Karpas-422 (cell line): ENCODE data around the gene ASGR1. TPM values are rescaled to one million over a fixed set of nuclear protein-coding genes. Genes with fewer than 3 reads are reported as not detected.
"Not testable (repeated sequence)": the region's sequence is repeated elsewhere in the genome, so short reads cannot be mapped to it uniquely, and the experiment has no call there.

Experiments used
- DNase-seq: peaks from one replicate; pipeline ENCODE4 v3.0.0-alpha.2; 2015
- H2AFZ ChIP-seq: fragments of 200-600 bp; sonication (generic); 2 replicates; pipeline ENCODE4 v1.6.1; 2014; ENCODE audit warnings: antibody characterized with exemption, low read length, mixed read lengths
- H3K27ac ChIP-seq: fragments of 200-600 bp; sonication (generic); 2 replicates; pipeline ENCODE4 v1.5.1; 2014; ENCODE audit warnings: mild to moderate bottlenecking, low read length, moderate library complexity
- H3K27me3 ChIP-seq: fragments of 200-600 bp; sonication (generic); 2 replicates; pipeline ENCODE4 v1.6.1; 2014; ENCODE audit warnings: low read length, mixed read lengths
- H3K36me3 ChIP-seq: fragments of 200-600 bp; sonication (generic); 2 replicates; pipeline ENCODE4 v1.6.1; 2014; ENCODE audit warnings: low read length, mixed read lengths; ENCODE audit not compliant: insufficient read depth
- H3K4me1 ChIP-seq: fragments of 200-600 bp; sonication (generic); 2 replicates; pipeline ENCODE4 v1.6.1; 2014; ENCODE audit warnings: mild to moderate bottlenecking, low read length, mixed read lengths
- H3K4me2 ChIP-seq: fragments of 200-600 bp; sonication (generic); 2 replicates; pipeline ENCODE4 v1.6.1; 2014; ENCODE audit warnings: low read length, low read depth, mild to moderate bottlenecking; ENCODE audit not compliant: poor library complexity, severe bottlenecking
- H3K4me3 ChIP-seq: fragments of 200-600 bp; sonication (generic); 2 replicates; pipeline ENCODE4 v1.5.1; 2014; ENCODE audit warnings: mild to moderate bottlenecking, antibody characterized with exemption, low read length, mixed read lengths
- H3K79me2 ChIP-seq: fragments of 200-600 bp; sonication (generic); 2 replicates; pipeline ENCODE4 v1.6.1; 2014; ENCODE audit warnings: mild to moderate bottlenecking, low read length, mixed read lengths
- H3K9ac ChIP-seq: fragments of 200-600 bp; sonication (generic); 2 replicates; pipeline ENCODE4 v1.6.0; 2014; ENCODE audit warnings: low read length
- H3K9me2 ChIP-seq: fragments of 200-600 bp; sonication (generic), shearing (Covaris generic); replicated peaks from 2 replicates; pipeline ENCODE4 v1.6.0; 2014; ENCODE audit warnings: mild to moderate bottlenecking, low read length, moderate library complexity; ENCODE audit not compliant: insufficient read depth
- H3K9me3 ChIP-seq: fragments of 300-700, 200-600 bp; sonication (generic); 2 replicates; pipeline ENCODE4 v1.6.1; 2014; ENCODE audit warnings: low read length, mixed read lengths
- H4K20me1 ChIP-seq: fragments of 200-600 bp; sonication (generic); 2 replicates; pipeline ENCODE4 v1.6.1; 2014; ENCODE audit warnings: mild to moderate bottlenecking, antibody characterized with exemption, low read length, low read depth; ENCODE audit not compliant: insufficient read depth
- total RNA-seq: library from RNA; depleted of rRNA; stranded (reverse); fragments of >200 nt; shearing (Covaris generic); gene quantifications from 2 replicates; pipeline ENCODE4 v1.2.3, GENCODE V29; 2014; ENCODE audit warnings: low replicate concordance

The ASGR1 gene
- total RNA-seq, 1 experiment from 2014 or later, result not detected

GRCh38 chr17:7130621-7131422, 48.3 kb downstream of the ASGR1 start:
- Histone ChIP-seq H2AFZ (no peak overlapping the region), H3K79me2 (no peaks in the 10 kb centered on the region), H3K27me3 (no peaks in the 10 kb centered on the region), H3K9ac (no peak overlapping the region), H3K4me1 (no peaks in the 10 kb centered on the region), H3K9me2 (no peaks in the 10 kb centered on the region), H3K9me3 (no peaks in the 10 kb centered on the region), H3K4me3 (no peak overlapping the region), H3K4me2 (no peak overlapping the region), H3K36me3 (no peaks in the 10 kb centered on the region), H3K27ac (no peak overlapping the region), H4K20me1 (no peaks in the 10 kb centered on the region)
- no peak for DNase-seq

GRCh38 chr17:7129311-7129710, 49.9 kb downstream of the ASGR1 start:
- Histone ChIP-seq H3K27ac (no peak overlapping the region), H3K4me3 (no peak overlapping the region), H3K36me3 (no peaks in the 10 kb centered on the region), H3K9me2 (no peaks in the 10 kb centered on the region), H3K4me2 (no peak overlapping the region), H3K9ac (no peak overlapping the region), H2AFZ (no peak overlapping the region), H3K79me2 (no peaks in the 10 kb centered on the region), H4K20me1 (no peaks in the 10 kb centered on the region), H3K27me3 (no peaks in the 10 kb centered on the region), H3K4me1 (no peaks in the 10 kb centered on the region), H3K9me3 (no peaks in the 10 kb centered on the region)
- DNase-seq, result no peak

GRCh38 chr17:7128160-7128559, 51.0 kb downstream of the ASGR1 start:
- Histone ChIP-seq H3K36me3 (no peaks in the 10 kb centered on the region), H3K9ac (no peak overlapping the region), H3K9me2 (no peaks in the 10 kb centered on the region), H4K20me1 (no peaks in the 10 kb centered on the region), H3K4me3 (no peak overlapping the region), H2AFZ (no peak overlapping the region), H3K4me1 (no peaks in the 10 kb centered on the region), H3K9me3 (no peaks in the 10 kb centered on the region), H3K4me2 (no peak overlapping the region), H3K27ac (no peak overlapping the region), H3K27me3 (no peaks in the 10 kb centered on the region), H3K79me2 (no peaks in the 10 kb centered on the region)
- no peak for DNase-seq

- H3K4me3 ChIP-seq, H3K36me3 ChIP-seq, DNase-seq, H3K9me2 ChIP-seq, H3K27ac ChIP-seq, H3K9ac ChIP-seq, H3K79me2 ChIP-seq, H3K27me3 ChIP-seq, H2AFZ ChIP-seq, H3K4me1 ChIP-seq, H3K9me3 ChIP-seq, H4K20me1 ChIP-seq, H3K4me2 ChIP-seq: not testable (repeated sequence)
These were observed 51.7 kb downstream of the ASGR1 start for GRCh38 chr17:7127501-7127900.

- not testable (repeated sequence) for H3K79me2 ChIP-seq, H3K4me3 ChIP-seq, H3K4me2 ChIP-seq, H2AFZ ChIP-seq, H4K20me1 ChIP-seq, H3K27me3 ChIP-seq, H3K9ac ChIP-seq, H3K27ac ChIP-seq, H3K9me3 ChIP-seq, H3K4me1 ChIP-seq, H3K36me3 ChIP-seq, H3K9me2 ChIP-seq, DNase-seq
These were observed 52.8 kb downstream of the ASGR1 start for GRCh38 chr17:7126386-7126785.

GRCh38 chr17:7124923-7125322, 54.2 kb downstream of the ASGR1 start:
- Histone ChIP-seq H2AFZ (no peak overlapping the region), H3K4me3 (no peak overlapping the region), H3K9me2 (no peaks in the 10 kb centered on the region), H3K4me2 (no peak overlapping the region), H3K9me3 (no peaks in the 10 kb centered on the region), H3K9ac (no peak overlapping the region), H3K36me3 (no peaks in the 10 kb centered on the region), H3K79me2 (no peaks in the 10 kb centered on the region), H3K4me1 (no peaks in the 10 kb centered on the region), H3K27ac (no peak overlapping the region), H4K20me1 (no peaks in the 10 kb centered on the region), H3K27me3 (no peaks in the 10 kb centered on the region)
- no peak for DNase-seq

- Histone ChIP-seq H3K36me3 (no peaks in the 10 kb centered on the region), H3K4me3 (no peak overlapping the region), H3K9ac (no peak overlapping the region), H3K4me1 (no peaks in the 10 kb centered on the region), H3K9me2 (no peaks in the 10 kb centered on the region), H4K20me1 (no peaks in the 10 kb centered on the region), H2AFZ (no peak overlapping the region), H3K9me3 (no peaks in the 10 kb centered on the region), H3K79me2 (no peaks in the 10 kb centered on the region), H3K27me3 (no peaks in the 10 kb centered on the region), H3K27ac (no peak overlapping the region), H3K4me2 (no peak overlapping the region)
- no peak for DNase-seq
These were observed 55.3 kb downstream of the ASGR1 start for GRCh38 chr17:7123844-7124243.
